ENCODE results near the gene DPPA2.
"Not testable (repeated sequence)": the region's sequence is repeated elsewhere in the genome, so short reads cannot be mapped to it uniquely, and the experiment has no call there.

DPPA2 gene, protein sequence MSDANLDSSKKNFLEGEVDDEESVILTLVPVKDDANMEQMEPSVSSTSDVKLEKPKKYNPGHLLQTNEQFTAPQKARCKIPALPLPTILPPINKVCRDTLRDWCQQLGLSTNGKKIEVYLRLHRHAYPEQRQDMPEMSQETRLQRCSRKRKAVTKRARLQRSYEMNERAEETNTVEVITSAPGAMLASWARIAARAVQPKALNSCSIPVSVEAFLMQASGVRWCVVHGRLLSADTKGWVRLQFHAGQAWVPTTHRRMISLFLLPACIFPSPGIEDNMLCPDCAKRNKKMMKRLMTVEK

DNA sequence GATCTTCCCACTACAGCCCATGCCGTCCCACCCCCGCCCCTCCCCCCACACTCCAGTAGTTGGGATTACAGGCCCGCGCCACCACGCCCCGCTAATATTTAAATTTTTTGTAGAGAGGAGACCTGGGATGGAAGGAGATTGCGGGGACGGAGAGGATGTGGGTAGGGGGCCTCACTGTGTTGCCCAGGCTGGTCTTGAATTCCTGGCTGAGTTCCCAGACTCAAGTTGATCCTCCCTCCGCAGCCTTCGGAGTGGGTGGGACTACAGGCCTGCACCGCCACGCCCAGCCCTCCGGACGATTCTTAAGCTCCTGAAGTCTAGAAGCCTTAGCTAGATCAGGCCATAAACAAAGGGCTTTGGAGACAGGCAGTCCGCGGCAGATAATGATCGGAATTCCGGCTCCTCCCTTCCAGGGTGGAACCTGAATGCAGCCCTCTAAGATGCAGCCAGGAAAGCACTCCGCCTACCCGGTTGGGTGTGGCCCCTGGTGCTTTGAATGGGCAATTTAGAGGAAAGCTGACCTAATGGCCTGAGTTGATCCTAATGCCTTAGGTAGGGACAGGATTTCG lies at the start of gene DPPA2:
TSS of gene DPPA2 (minus strand) at position 356 of the 569 bp plus-strand sequence. CDS start 1,975 bp downstream, outside the sequence.
- no peaks in the 10 kb centered on the region for H3K4me1 Mint-ChIP-seq
- H3K9me3 Mint-ChIP-seq: no peaks in the 10 kb centered on the region
- DNase-seq (ENCODE audit: low spot score in 2 of 2): no peak
- H3K27ac Mint-ChIP-seq: no peak within 1 kb of the TSS
- no peaks in the 10 kb centered on the region for H3K36me3 Mint-ChIP-seq
- no peak within 1 kb of the TSS for H3K4me3 Mint-ChIP-seq
- ATAC-seq: no peak

DNA sequence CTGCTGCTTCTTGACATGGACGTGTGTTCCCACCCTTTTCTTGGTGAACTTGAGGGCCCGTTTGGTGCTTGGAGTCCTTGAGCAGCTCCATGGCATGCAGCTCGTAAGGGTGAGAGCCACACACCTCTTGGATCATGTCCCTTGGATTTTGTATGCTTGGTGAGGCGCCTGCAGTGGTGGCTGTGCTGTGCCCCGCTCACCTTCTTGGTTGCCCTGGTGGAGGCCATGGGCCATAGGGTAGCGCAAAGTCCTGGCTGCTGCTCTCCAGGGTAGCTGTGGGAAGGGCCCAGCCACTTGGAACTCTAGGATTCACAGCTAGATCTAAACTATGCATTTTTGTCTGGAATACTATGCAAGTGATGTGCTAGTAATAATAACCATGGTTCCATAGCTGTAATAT lies 47.8 kb upstream of the DPPA2 start:
- ATAC-seq: no peak
- Mint-ChIP-seq H3K4me3 (no peak overlapping the region), H3K4me1 (no peaks in the 10 kb centered on the region), H3K27ac (no peak overlapping the region), H3K36me3 (no peaks in the 10 kb centered on the region), H3K9me3 (no peaks in the 10 kb centered on the region)
- DNase-seq (ENCODE audit: low spot score in 2 of 2): no peak

- Mint-ChIP-seq H3K4me3 (no peak overlapping the region), H3K27ac (no peak overlapping the region), H3K36me3 (no peaks in the 10 kb centered on the region), H3K9me3 (no peaks in the 10 kb centered on the region), H3K4me1 (no peaks in the 10 kb centered on the region)
- DNase-seq (ENCODE audit: low spot score in 2 of 2) (no peak), ATAC-seq (no peak)
Observed at GRCh38 chr3:109363634-109364033, 47.3 kb upstream of the DPPA2 start.

DNA sequence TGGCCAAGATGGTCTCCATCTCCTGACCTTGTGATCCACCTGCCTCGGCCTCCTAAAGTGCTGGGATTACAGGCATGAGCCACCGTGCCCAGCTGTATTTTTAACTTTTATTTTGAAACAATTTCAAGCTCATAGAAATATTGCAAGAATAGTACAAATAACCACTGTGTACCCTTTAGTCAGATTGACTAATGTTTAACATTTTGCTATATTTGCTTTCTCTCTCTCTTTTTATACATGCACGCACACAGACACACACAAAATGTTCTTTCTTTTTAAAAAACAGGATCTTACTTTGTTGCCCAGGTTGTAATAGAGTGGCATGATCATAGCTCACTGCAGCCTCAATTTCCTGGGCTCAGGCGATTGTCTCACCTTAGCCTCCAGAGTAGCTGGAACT lies 46.5 kb upstream of the DPPA2 start:
- Mint-ChIP-seq H3K36me3 (no peaks in the 10 kb centered on the region), H3K4me1 (no peaks in the 10 kb centered on the region), H3K4me3 (no peak overlapping the region), H3K9me3 (no peaks in the 10 kb centered on the region), H3K27ac (no peak overlapping the region)
- ATAC-seq: no peak
- no peak for DNase-seq (ENCODE audit: low spot score in 2 of 2)

- not testable (repeated sequence) for H3K36me3 Mint-ChIP-seq; DNase-seq (ENCODE audit: low spot score in 2 of 2); ATAC-seq; H3K4me3 Mint-ChIP-seq; H3K27ac Mint-ChIP-seq; H3K4me1 Mint-ChIP-seq; H3K9me3 Mint-ChIP-seq
Observed at GRCh38 chr3:109358809-109359208, 42.5 kb upstream of the DPPA2 start.

GRCh38 chr3:109356442-109357155 lies 40.3 kb upstream of the DPPA2 start:
- no peak for DNase-seq (ENCODE audit: low spot score in 2 of 2)
- no peak overlapping the region for H3K4me3 Mint-ChIP-seq
- H3K27ac Mint-ChIP-seq: no peak overlapping the region

GRCh38 chr3:109355625-109356441 lies 39.5 kb upstream of the DPPA2 start:
- ATAC-seq (no peak), DNase-seq (ENCODE audit: low spot score in 2 of 2) (no peak)
- no peaks in the 10 kb centered on the region for H3K36me3 Mint-ChIP-seq
- no peaks in the 10 kb centered on the region for H3K9me3 Mint-ChIP-seq
- no peaks in the 10 kb centered on the region for H3K4me1 Mint-ChIP-seq
- no peak overlapping the region for H3K4me3 Mint-ChIP-seq
- no peak overlapping the region for H3K27ac Mint-ChIP-seq

More at GRCh38 chr3:109356442-109357155, 40.3 kb upstream of the DPPA2 start:
- no peaks in the 10 kb centered on the region for H3K36me3 Mint-ChIP-seq
- ATAC-seq: no peak
- no peaks in the 10 kb centered on the region for H3K9me3 Mint-ChIP-seq
- H3K4me1 Mint-ChIP-seq: no peaks in the 10 kb centered on the region

DNA sequence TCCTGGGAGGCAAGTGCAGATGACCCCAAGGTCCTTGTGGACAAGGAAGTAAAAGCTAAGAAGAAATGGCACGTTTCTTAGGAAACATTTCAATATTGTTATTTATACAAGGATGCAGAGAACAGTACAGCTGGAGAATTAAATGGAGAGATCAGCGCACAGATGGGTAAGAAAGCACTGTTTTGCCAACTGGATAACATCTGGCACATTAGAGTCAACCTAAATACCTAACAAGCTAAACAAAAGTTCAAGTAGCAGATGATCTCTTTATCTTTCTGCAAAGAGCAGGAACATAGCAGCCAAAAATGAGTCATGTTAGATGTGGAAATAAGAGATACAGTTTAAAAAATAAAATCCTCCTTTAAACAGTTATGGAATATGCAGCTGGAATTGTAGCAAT lies 36.7 kb upstream of the DPPA2 start:
- H3K27ac Mint-ChIP-seq: no peak overlapping the region
- no peak overlapping the region for H3K4me3 Mint-ChIP-seq
- no peaks in the 10 kb centered on the region for H3K4me1 Mint-ChIP-seq
- ATAC-seq (no peak), DNase-seq (ENCODE audit: low spot score in 2 of 2) (no peak)
- H3K9me3 Mint-ChIP-seq: no peaks in the 10 kb centered on the region
- no peaks in the 10 kb centered on the region for H3K36me3 Mint-ChIP-seq

- Mint-ChIP-seq H3K9me3 (no peaks in the 10 kb centered on the region), H3K36me3 (no peaks in the 10 kb centered on the region), H3K4me1 (no peaks in the 10 kb centered on the region), H3K4me3 (no peak overlapping the region), H3K27ac (no peak overlapping the region)
- DNase-seq (ENCODE audit: low spot score in 2 of 2) (no peak), ATAC-seq (no peak)
Observed at GRCh38 chr3:109351231-109351630, 34.9 kb upstream of the DPPA2 start.

GRCh38 chr3:109346770-109347295 lies 30.5 kb upstream of the DPPA2 start:
- Mint-ChIP-seq H3K36me3 (no peaks in the 10 kb centered on the region), H3K4me3 (no peak overlapping the region), H3K27ac (no peak overlapping the region), H3K4me1 (no peaks in the 10 kb centered on the region), H3K9me3 (no peaks in the 10 kb centered on the region)
- DNase-seq (ENCODE audit: low spot score in 2 of 2): no peak
- ATAC-seq: no peak

DNA sequence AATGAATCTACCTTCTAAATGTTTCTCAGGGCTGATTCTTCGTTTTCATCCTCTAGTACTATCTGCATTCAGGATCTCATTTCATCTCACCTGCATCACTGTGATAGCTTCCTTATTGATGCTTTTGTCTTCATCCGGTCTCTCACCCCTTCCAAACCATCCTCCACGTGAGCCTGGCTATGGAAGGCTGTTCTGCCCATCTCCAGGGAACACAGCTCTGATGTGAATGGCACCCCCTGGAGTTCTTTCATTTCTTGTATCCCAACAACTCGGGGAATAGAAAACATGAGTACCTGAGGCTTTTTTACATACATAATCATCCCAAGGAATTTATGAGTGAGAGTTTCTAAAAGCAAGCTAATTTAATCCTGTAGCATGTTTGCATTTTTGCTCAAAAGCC lies 29.8 kb upstream of the DPPA2 start:
- Mint-ChIP-seq H3K4me1 (no peaks in the 10 kb centered on the region), H3K9me3 (no peaks in the 10 kb centered on the region), H3K4me3 (no peak overlapping the region), H3K36me3 (no peaks in the 10 kb centered on the region), H3K27ac (no peak overlapping the region)
- ATAC-seq (no peak), DNase-seq (ENCODE audit: low spot score in 2 of 2) (no peak)

GRCh38 chr3:109339714-109340648 lies 23.7 kb upstream of the DPPA2 start:
- Mint-ChIP-seq H3K9me3 (no peaks in the 10 kb centered on the region), H3K36me3 (no peaks in the 10 kb centered on the region), H3K4me3 (no peak overlapping the region), H3K4me1 (peaks cover 16% of the 10 kb centered on the region), H3K27ac (no peak overlapping the region)
- ATAC-seq: no peak
- DNase-seq (ENCODE audit: low spot score in 2 of 2): no peak

GRCh38 chr3:109339197-109339596 lies 22.9 kb upstream of the DPPA2 start:
- Mint-ChIP-seq H3K36me3 (no peaks in the 10 kb centered on the region), H3K27ac (no peak overlapping the region), H3K9me3 (no peaks in the 10 kb centered on the region), H3K4me3 (no peak overlapping the region), H3K4me1 (peaks cover 16% of the 10 kb centered on the region)
- ATAC-seq (no peak), DNase-seq (ENCODE audit: low spot score in 2 of 2) (no peak)

DNA sequence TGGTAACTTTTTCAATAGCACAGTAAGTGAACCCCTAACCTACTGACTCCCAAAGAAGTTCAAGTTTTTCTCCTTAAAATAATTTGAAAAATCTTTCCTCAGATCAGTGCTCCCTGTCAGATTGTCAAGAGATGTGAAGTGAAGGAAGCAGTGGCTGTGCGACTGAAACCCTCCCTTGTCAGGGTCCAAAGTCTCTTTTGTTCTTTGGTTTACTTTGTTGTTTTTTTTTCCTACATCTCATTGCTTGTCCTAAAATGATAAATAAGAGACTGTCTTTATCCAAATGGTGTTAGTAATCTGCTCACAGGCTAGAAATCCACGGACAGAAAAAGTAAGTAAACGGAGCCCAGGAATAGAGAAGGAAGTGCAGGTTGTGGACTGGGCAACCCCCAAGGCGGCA lies 22.0 kb upstream of the DPPA2 start:
- Mint-ChIP-seq H3K4me3 (no peak overlapping the region), H3K36me3 (no peaks in the 10 kb centered on the region), H3K27ac (no peak overlapping the region), H3K9me3 (no peaks in the 10 kb centered on the region), H3K4me1 (peaks cover 16% of the 10 kb centered on the region)
- DNase-seq (ENCODE audit: low spot score in 2 of 2) (no peak), ATAC-seq (no peak)
